Measurements from ENCODE around the gene ZNF316. TPM values are rescaled to one million over a fixed set of nuclear protein-coding genes. Genes with fewer than 3 reads are reported as not detected.

The ZNF316 gene
- total RNA-seq, 1 donor from 2014 or later = 12.6 TPM

GRCh38 chr7:6691609-6692106, 54.5 kb downstream of the ZNF316 start:
- no peak for TF ChIP-seq CTCF (conservative IDR thresholded peaks at IDR 0.05; ENCODE audit: low read depth, low read length)
- DNase-seq (ENCODE audit: low read depth) = no peak
- H3K4me3 ChIP-seq (ENCODE audit: low read depth, low read length) = no peak overlapping the region

- DNase-seq (ENCODE audit: low read depth) = no peak
- no peak overlapping the region for H3K4me3 ChIP-seq (ENCODE audit: low read depth, low read length)
- TF ChIP-seq CTCF (conservative IDR thresholded peaks at IDR 0.05; ENCODE audit: low read depth, low read length) = no peak
Observed at GRCh38 chr7:6700793-6701192, 63.7 kb downstream of the ZNF316 start.

- DNase-seq (ENCODE audit: low read depth) = no peak
- no peak overlapping the region for H3K4me3 ChIP-seq (ENCODE audit: low read depth, low read length)
- TF ChIP-seq CTCF (conservative IDR thresholded peaks at IDR 0.05; ENCODE audit: low read depth, low read length) = no peak
Observed at GRCh38 chr7:6701860-6702259, 64.7 kb downstream of the ZNF316 start.

Other genes with a start within 250 kb of the ZNF316 start
- 7.3 and 10.9 TPM in 2 replicates for gene DAGLB, start 189.4 kb upstream of the ZNF316 start, total RNA-seq
- gene KDELR2, start 153.2 kb upstream of the ZNF316 start, total RNA-seq = 78.1 and 113 TPM in 2 replicates
- not detected in 2 replicates for gene GRID2IP, start 85.9 kb upstream of the ZNF316 start, total RNA-seq
- 37.5 and 55.1 TPM in 2 replicates for gene ZDHHC4, start 59.9 kb upstream of the ZNF316 start, total RNA-seq
- gene INTS15, start 47.3 kb upstream of the ZNF316 start, total RNA-seq = 23.1 and 36.0 TPM in 2 replicates
- gene ZNF853, start 21.7 kb upstream of the ZNF316 start, total RNA-seq = 5.6 and 9.9 TPM in 2 replicates
- gene ZNF12, start 69.6 kb downstream of the ZNF316 start, total RNA-seq = 8.0 and 12.5 TPM in 2 replicates
- 0.07 and 0.23 TPM in 2 replicates for gene RSPH10B2, start 116.8 kb downstream of the ZNF316 start, total RNA-seq
- gene CCZ1B, start 189.0 kb downstream of the ZNF316 start, total RNA-seq = 15.1 and 64.3 TPM in 2 replicates